IPS DF 6.9 (cell line): ENCODE data around the gene DNAJB14.
"Not testable (repeated sequence)": the region's sequence is repeated elsewhere in the genome, so short reads cannot be mapped to it uniquely, and the experiment has no call there.

Source experiments
- DNase-seq: peaks from one replicate; pipeline ENCODE4 v3.0.0-alpha.2; 2013; ENCODE audit warnings: low read depth, low spot score
- H3K27ac ChIP-seq: one replicate; pipeline ENCODE4 v1.5.1; 2013; ENCODE audit warnings: low read length, control low read depth
- H3K27me3 ChIP-seq: 2 replicates; pipeline ENCODE4 v1.6.1; 2013; ENCODE audit warnings: mild to moderate bottlenecking, low read length; ENCODE audit not compliant: control insufficient read depth, insufficient read depth
- H3K36me3 ChIP-seq: 2 replicates; pipeline ENCODE4 v1.6.1; 2013; ENCODE audit warnings: low read length; ENCODE audit not compliant: control insufficient read depth, insufficient read depth
- H3K4me1 ChIP-seq: 2 replicates; pipeline ENCODE4 v1.6.1; 2013; ENCODE audit warnings: low read length; ENCODE audit not compliant: control insufficient read depth, insufficient read depth
- H3K4me3 ChIP-seq: 2 replicates; pipeline ENCODE4 v1.5.1; 2013; ENCODE audit warnings: mild to moderate bottlenecking, low read length
- H3K9me3 ChIP-seq: 2 replicates; pipeline ENCODE4 v1.6.1; 2013; ENCODE audit warnings: low read length, inconsistent platforms; ENCODE audit not compliant: control insufficient read depth, insufficient read depth
- WGBS: extraction: QIAGEN DNeasy Blood & Tissue Kit; methylation state at CpG from one replicate; pipeline ENCODE4 v1.1.7; 2013; ENCODE audit warnings: mixed read lengths, missing lambda C conversion rate; ENCODE audit not compliant: insufficient read length, insufficient coverage; 5-methylcytosine and 5-hydroxymethylcytosine counted together

DNAJB14 gene

GRCh38 chr4:99965173-99965572 is 18.8 kb upstream of the DNAJB14 start:
- Histone ChIP-seq H3K27ac (no peak overlapping the region), H3K27me3 (no peaks in the 10 kb centered on the region), H3K36me3 (no peaks in the 10 kb centered on the region), H3K4me3 (no peak overlapping the region), H3K4me1 (no peaks in the 10 kb centered on the region), H3K9me3 (no peaks in the 10 kb centered on the region)
- no peak for DNase-seq

GRCh38 chr4:99961711-99962110 is 15.3 kb upstream of the DNAJB14 start:
- Histone ChIP-seq H3K27ac (no peak overlapping the region), H3K4me3 (no peak overlapping the region)
- no CpG with 5 or more reads among the region's 1 CpG for WGBS

GRCh38 chr4:99960648-99961047 is 14.2 kb upstream of the DNAJB14 start:
- Histone ChIP-seq H3K36me3 (no peaks in the 10 kb centered on the region), H3K4me1 (no peaks in the 10 kb centered on the region), H3K27ac (no peak overlapping the region), H3K4me3 (no peak overlapping the region), H3K27me3 (no peaks in the 10 kb centered on the region), H3K9me3 (no peaks in the 10 kb centered on the region)
- no peak for DNase-seq
- no CpG with 5 or more reads among the region's 2 CpGs for WGBS

More at GRCh38 chr4:99961711-99962110, 15.3 kb upstream of the DNAJB14 start:
- Histone ChIP-seq H3K9me3 (no peaks in the 10 kb centered on the region), H3K27me3 (no peaks in the 10 kb centered on the region), H3K36me3 (no peaks in the 10 kb centered on the region), H3K4me1 (no peaks in the 10 kb centered on the region)
- DNase-seq, result no peak

- not testable (repeated sequence) for H3K4me3 ChIP-seq, H3K9me3 ChIP-seq, H3K36me3 ChIP-seq, DNase-seq, H3K27me3 ChIP-seq, H3K4me1 ChIP-seq, H3K27ac ChIP-seq
- no CpG with 5 or more reads among the region's 3 CpGs for WGBS
These were observed 11.8 kb upstream of the DNAJB14 start for GRCh38 chr4:99958207-99958606.

- no peak overlapping the region for H3K27ac ChIP-seq
- H3K9me3 ChIP-seq, result no peaks in the 10 kb centered on the region
- H3K4me3 ChIP-seq, result peak overlapping the region; percentile 58; the same call in 1 of the 2 replicates
- no CpG with 5 or more reads among the region's 8 CpGs for WGBS
- no peaks in the 10 kb centered on the region for H3K27me3 ChIP-seq
- no peak for DNase-seq
- H3K4me1 ChIP-seq, result no peaks in the 10 kb centered on the region
- H3K36me3 ChIP-seq, result peaks cover 5% of the 10 kb centered on the region; the same call in 1 of the 2 replicates
These were observed 4.5 kb upstream of the DNAJB14 start for GRCh38 chr4:99950913-99951254.

- DNase-seq, result peak; percentile 86
- WGBS, result no CpG with 5 or more reads among the region's 76 CpGs
These were observed 3.8 kb upstream of the DNAJB14 start, which contains the start of gene H2AZ1 for GRCh38 chr4:99949999-99950912. TSS of gene H2AZ1 (minus strand) at chr4:99950275. CDS start at chr4:99950170, 105 bp downstream.

GRCh38 chr4:99949034-99949998 is 2.9 kb upstream of the DNAJB14 start:
- Histone ChIP-seq H3K4me3 (peak overlapping the region; percentile 73), H3K27ac (no peak overlapping the region), H3K27me3 (no peaks in the 10 kb centered on the region), H3K4me1 (no peaks in the 10 kb centered on the region), H3K36me3 (peaks cover 5% of the 10 kb centered on the region; the same call in 1 of the 2 replicates), H3K9me3 (no peaks in the 10 kb centered on the region)
- DNase-seq, result peak; percentile 79
- WGBS, result no CpG with 5 or more reads among the region's 98 CpGs

More at GRCh38 chr4:99949999-99950912, 3.8 kb upstream of the DNAJB14 start, which contains the start of gene H2AZ1:
- H3K27me3 ChIP-seq, result no peaks in the 10 kb centered on the region
- H3K4me3 ChIP-seq, result peak within 1 kb of the TSS; percentile 73
- no peaks in the 10 kb centered on the region for H3K4me1 ChIP-seq
- peaks cover 5% of the 10 kb centered on the region; the same call in 1 of the 2 replicates for H3K36me3 ChIP-seq
- H3K27ac ChIP-seq, result no peak within 1 kb of the TSS
- no peaks in the 10 kb centered on the region for H3K9me3 ChIP-seq

- Histone ChIP-seq H3K27ac (no peak overlapping the region), H3K9me3 (no peaks in the 10 kb centered on the region), H3K27me3 (no peaks in the 10 kb centered on the region), H3K36me3 (peaks cover 5% of the 10 kb centered on the region; the same call in 1 of the 2 replicates), H3K4me3 (no peak overlapping the region), H3K4me1 (no peaks in the 10 kb centered on the region)
- no peak for DNase-seq
- WGBS, result no CpG with 5 or more reads among the region's 4 CpGs
These were observed 1.2 kb upstream of the DNAJB14 start for GRCh38 chr4:99947608-99948007.

- DNase-seq, result no peak
- Histone ChIP-seq H3K27ac (no peak overlapping the region), H3K9me3 (no peaks in the 10 kb centered on the region), H3K4me3 (peak overlapping the region; percentile 69; the same call in 1 of the 2 replicates), H3K36me3 (peaks cover 5% of the 10 kb centered on the region; the same call in 1 of the 2 replicates), H3K27me3 (no peaks in the 10 kb centered on the region), H3K4me1 (no peaks in the 10 kb centered on the region)
- WGBS, result no CpG with 5 or more reads among the region's 8 CpGs
These were observed 766 bp upstream of the DNAJB14 start for GRCh38 chr4:99947190-99947578.

- Histone ChIP-seq H3K27me3 (no peaks in the 10 kb centered on the region), H3K4me1 (no peaks in the 10 kb centered on the region), H3K36me3 (peaks cover 5% of the 10 kb centered on the region; the same call in 1 of the 2 replicates), H3K27ac (no peak overlapping the region), H3K4me3 (peak overlapping the region; percentile 69), H3K9me3 (no peaks in the 10 kb centered on the region)
- no peak for DNase-seq
- no CpG with 5 or more reads among the region's 25 CpGs for WGBS
These were observed 581 bp downstream of the DNAJB14 start for GRCh38 chr4:99945718-99946355.
